Stimulated activated CD8-positive, alpha-beta memory T cell treated with anti-CD3 and anti-CD28 coated beads, Interleukin-7, amount 100 ng/mL, for 24 hours (primary cell): Measurements from ENCODE around the gene INSM2.

Experiments used
- DNase-seq: peaks from one replicate; pipeline ENCODE4 v3.0.0-alpha.2; 2020; ENCODE audit warnings: low read depth

Gene INSM2

DNA sequence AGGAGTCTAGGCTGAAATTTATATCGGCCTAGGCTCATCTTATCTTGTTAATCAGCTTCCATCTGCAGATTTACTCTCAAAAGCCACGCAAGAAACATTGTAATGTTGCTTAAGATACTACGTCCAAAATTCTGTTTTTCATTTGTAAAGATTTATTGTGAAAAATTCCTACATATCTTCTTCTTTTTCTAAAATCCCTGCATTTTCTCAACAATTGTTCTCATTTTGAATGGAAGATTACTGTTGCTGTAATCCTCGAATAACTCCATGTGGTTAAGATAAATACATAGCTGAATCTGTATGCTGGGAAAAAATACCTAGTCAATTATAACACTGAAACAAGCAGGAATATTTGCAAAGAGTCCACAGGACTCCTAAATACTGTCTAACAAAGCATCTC lies 15.6 kb downstream of the INSM2 start:
- no peak for DNase-seq

DNA sequence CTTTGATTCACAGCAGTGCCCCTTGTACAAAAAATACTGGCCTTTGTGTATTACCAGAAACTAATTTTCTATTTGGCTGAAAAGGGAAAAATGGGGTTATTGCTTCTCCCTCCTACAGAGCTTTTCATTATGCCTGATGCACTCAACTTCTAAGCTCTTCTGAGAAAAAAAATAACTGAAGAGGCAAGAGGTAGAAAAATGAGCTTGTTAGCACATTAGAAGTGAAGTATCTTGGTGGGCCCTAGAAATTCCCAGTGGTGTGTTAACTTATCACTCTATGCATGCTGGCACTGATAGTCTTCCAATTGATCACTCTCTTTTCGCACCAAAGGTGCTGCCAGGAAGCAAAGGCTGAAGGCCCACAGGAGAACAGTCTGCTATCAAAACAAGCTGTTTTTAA lies 17.1 kb downstream of the INSM2 start:
- no peak for DNase-seq

DNA sequence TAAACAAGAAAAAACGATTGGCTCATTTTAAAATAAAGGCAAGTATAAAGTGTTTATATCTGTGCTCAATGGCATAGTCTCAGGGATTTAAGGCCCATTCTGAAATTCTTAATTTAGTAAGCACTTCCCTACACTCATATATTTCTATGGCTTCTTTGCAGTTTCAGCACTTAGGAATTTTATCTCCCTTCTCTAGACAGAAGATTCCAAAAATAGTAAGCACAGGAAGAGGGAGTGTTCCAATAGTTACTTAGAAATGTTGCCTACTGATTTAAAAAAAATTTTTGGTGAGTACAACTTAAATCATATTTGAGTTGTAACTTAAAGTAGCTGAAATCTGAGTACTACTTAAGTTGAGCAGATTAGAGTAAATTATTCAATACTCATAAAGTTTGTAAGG lies 19.8 kb downstream of the INSM2 start:
- DNase-seq = no peak

DNA sequence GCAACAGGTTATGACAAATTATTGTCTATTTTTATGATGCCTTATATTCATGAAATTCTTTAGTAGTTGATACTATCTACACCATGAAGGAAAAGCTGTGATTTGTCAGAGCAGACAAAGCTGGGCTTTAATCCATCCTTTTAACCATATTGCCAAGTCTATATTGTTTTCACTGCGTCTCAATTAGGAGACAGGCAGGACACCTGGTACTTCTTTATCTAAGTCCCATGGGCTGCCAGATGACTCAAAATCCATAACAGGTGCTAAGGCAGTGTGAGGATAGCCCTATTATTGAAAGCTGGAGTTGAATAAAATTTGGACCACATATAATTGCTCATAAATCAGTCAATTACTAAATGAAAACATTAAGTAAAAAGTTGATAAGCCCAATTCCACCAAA lies 22.6 kb downstream of the INSM2 start:
- DNase-seq = no peak

DNA sequence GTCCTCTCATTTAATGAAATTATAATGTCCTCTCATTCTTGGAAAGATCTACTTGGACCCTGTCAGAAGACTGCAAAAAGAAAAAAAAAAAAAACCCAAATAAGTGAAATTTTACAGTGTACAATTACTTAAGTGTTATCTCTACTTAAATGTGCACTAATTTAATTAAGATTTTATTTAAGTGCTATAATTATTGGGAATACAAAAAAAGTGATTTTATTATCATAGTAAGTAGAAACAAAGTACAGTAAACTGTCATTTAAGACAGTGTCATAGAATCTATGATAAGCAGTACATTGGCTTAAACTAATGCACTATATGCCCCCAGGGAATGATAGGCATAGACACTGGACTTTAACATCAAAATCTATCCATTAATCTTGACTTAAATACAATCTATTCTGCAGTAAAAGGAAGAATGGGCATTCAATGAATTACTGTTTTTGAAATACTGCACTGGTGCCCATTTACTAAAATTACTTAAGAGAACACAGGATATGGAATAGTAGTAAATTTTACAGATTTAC lies 23.3 kb downstream of the INSM2 start:
- DNase-seq = no peak

DNA sequence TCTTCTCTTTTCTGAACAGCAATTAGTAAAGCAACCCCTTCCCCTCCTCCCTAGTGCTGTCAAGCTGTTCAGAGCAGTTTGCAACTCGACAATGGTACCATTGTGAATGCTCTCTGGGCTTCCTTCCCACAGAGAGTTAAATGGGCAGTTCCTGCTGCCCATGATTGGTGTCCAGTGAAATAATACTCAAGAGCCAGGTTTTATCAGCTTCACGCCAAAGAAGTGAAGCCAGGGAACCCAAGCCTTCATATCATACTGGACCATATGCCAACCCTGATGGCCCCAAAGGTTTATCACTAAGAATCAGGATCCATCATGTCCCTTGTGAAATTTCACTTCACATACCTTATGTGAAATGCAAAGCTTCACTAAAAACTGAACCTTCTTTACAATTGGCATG lies 24.7 kb downstream of the INSM2 start:
- no peak for DNase-seq

DNA sequence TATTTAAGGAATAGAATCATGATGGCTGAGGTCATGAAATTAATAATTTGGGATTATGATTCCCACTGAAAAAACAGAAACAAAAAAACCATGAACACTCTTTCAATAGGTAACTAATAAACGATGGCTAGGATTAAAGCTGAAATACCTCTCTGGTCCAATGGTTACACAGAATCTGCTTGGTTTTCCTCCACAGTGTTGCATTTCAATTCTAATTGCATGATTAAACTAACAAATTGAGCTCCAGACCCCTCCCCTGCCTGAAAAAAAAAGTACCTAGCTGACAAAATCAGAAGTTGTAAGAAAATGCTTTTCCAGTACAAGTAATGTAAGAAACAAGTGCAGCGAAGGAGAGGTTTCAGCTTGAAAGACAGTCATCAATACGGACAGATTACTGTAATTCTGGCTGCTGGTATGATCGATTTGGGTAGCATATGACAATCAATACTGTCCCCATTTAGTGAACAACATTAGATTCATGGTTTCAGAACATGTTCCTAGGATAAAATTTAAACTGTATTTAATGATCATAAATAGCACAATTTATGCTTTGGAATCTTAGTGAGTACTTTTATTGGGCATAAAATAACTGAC lies 32.0 kb downstream of the INSM2 start:
- DNase-seq = no peak

DNA sequence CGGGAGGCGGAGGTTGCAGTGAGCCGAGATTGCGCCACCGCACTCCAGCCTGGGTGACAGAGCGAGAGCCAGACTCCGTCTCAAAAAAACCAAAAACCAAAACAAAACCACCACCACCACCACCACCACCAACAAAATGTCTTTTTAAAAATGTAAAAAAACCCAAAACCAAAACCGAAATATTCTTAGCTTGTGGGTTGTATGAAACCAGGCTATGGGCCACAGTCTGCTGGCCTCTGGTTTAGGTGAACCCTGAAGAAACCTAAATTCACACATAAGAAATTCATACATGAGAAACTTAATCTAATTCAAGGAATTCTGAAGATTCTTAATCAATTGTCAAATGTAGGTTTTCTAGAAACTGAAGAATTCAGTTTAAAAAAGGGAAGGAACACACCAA lies 37.6 kb downstream of the INSM2 start:
- DNase-seq = no peak

DNA sequence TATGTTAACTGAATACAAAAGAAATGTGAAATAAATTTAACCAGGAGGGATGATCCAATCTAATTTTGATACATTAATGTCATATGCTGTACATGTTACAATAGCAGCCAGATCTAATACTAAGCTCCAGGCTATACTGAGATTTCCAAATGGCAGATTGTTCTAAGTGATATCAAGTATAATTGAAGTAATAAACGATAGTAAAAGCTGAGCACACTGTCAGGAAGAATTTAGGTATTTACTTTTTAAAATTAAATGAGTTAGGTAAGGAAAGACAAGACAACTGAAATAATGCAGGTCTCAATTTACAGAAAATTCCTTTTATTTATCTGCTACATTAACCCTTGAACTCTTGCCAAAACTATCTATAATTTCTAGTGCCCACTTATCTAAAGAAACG lies 39.9 kb downstream of the INSM2 start:
- no peak for DNase-seq

DNA sequence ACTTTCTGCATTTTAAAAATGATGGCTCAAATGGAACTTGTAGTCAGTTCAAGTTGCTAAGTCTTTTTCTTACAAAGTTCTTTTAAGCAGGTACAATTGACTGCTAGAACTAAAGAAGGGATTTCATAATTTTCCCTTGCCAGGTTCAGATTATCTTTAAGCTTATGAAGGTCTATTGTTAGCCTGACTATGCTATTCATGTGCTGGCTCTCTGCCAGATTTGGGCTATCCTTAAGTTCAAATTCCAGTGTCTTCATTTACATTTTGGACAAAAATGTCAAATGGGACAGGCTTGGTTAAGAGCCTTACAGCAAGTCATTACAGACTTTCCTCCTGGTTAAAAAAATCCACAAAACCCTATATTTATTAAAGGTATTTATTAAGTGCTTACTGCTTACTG lies 42.3 kb downstream of the INSM2 start:
- no peak for DNase-seq

DNA sequence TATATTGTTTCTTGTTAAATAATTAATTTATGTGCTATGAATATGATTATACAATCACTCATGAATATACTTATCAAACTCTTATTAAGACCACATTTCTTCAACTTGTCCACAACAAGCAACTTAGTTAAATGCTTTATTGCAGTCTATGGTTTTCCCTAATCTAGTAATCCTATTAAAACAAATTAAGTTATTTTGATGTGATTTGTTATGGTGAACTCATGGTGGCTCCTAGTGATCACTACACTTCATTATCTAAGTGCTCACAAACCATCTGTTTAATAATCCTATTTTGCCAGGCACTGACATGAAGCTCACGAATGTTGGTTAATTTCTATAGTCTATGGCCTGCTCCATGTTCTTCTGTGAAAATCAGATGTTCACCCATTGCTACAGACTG lies 42.9 kb downstream of the INSM2 start:
- no peak for DNase-seq

DNA sequence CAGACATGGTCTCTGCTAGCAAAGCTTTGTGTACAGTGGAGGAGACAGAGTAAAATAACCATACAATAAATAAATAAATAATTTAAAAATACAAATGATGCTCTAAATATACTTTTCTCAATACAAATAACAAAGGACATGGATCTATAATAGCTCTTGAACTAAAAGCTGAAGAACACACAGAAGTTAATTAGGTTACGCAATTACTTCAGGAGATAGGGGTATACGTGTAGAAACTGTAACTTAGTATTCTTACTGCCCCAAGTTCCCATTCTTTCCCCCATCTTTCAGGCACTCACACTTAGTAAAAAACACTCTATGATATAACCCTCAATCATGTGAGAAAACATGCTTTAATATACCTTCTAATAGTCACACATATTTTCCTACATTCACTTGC lies 44.2 kb downstream of the INSM2 start:
- DNase-seq = no peak

DNA sequence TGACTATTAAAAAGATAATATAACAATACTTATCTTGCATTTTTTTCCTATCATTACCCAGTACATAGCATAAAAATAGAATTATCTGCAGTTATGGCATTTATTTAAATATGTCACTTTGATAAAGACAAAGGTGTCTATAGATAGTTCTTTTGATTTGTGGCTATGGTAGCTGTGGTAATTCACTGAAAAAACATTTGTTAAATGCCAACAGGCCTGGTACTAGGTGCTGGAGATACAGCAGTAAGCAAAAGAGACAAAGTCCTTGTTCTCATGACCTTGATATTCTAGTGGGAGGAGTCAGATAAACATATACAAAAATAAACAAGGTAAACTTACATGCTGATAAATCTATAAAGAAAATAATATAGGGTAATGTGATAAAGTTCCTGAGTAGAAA lies 44.7 kb downstream of the INSM2 start:
- no peak for DNase-seq
